ENCODE data around the gene ALG12. TPM values are rescaled to one million over a fixed set of nuclear protein-coding genes. Genes with fewer than 3 reads are reported as not detected.

Gene ALG12
- total and polyA plus RNA-seq, 2 of the 13 experiments (the other 11 are each of a cell fraction or from before 2014, with no cell fraction given), result 7.8 to 15.8 TPM

- no peak for TF ChIP-seq MAFF (IDR thresholded peaks at IDR 0.05; ENCODE audit: low read depth, low read length)
- no peak for TF ChIP-seq ZNF737 (CRISPR knock-in tag; IDR thresholded peaks at IDR 0.05; ENCODE audit: borderline replicate concordance)
- no peak for TF ChIP-seq HOXA9 (CRISPR knock-in tag; IDR thresholded peaks at IDR 0.05; ENCODE audit: borderline replicate concordance)
- TF ChIP-seq PAF1 (CRISPR knock-in tag; IDR thresholded peaks at IDR 0.05), result no peak
- peak in 1 of 2 experiments; percentile 76; a peak in 2 of 4 replicates for TF ChIP-seq NR2F1 (CRISPR knock-in tag; IDR thresholded peaks at IDR 0.05)
- TF ChIP-seq RBM22 (optimal IDR thresholded peaks at IDR 0.05; ENCODE audit: low read length), result no peak
- peak; percentile 54 for TF ChIP-seq SRSF1 (optimal IDR thresholded peaks at IDR 0.05; ENCODE audit: low read depth, low read length)
- 0 out of 2 replicates have a peak, but pooled peaks have one; percentile 59 for TF ChIP-seq PBX3 (CRISPR knock-in tag; IDR thresholded peaks at IDR 0.05; ENCODE audit: borderline replicate concordance)
- TF ChIP-seq DZIP1 (CRISPR knock-in tag; IDR thresholded peaks at IDR 0.05), result no peak
- no peak; the same call in 1 of the 2 replicates for TF ChIP-seq ERF (CRISPR knock-in tag; IDR thresholded peaks at IDR 0.05)
- TF ChIP-seq SATB2 (CRISPR knock-in tag; IDR thresholded peaks at IDR 0.05), result no peak
- TF ChIP-seq IRX3 (CRISPR knock-in tag; IDR thresholded peaks at IDR 0.05; ENCODE audit: borderline replicate concordance, low read depth), result no peak
- no peak for TF ChIP-seq FIP1L1 (IDR thresholded peaks at IDR 0.05; ENCODE audit: borderline replicate concordance, insufficient read depth, low read depth, low read length)
- no peak for TF ChIP-seq ZNF484 (CRISPR knock-in tag; IDR thresholded peaks at IDR 0.05; ENCODE audit: borderline replicate concordance, low read depth)
- peak; percentile 86 for TF ChIP-seq UBTF (CRISPR knock-in tag; IDR thresholded peaks at IDR 0.05)
- TF ChIP-seq ELF3 (CRISPR knock-in tag; IDR thresholded peaks at IDR 0.05), result no peak
- TF ChIP-seq ZNF563 (CRISPR knock-in tag; IDR thresholded peaks at IDR 0.05), result no peak
- no peak for TF ChIP-seq POLR2AphosphoS5 (IDR thresholded peaks at IDR 0.05; ENCODE audit: low read depth, low read length)
These were observed 48.8 kb upstream of the ALG12 start (continued) for GRCh38 chr22:49966774-49967705.
